Eye (tissue), 1 donor: ENCODE results near the gene PDPK1.

ENCODE experiments used
- DNase-seq: peaks from one replicate; pipeline ENCODE4 v3.0.0-alpha.2; 2015

PDPK1 gene

GRCh38 chr16:2507665-2508064 lies 30.2 kb upstream of the PDPK1 start:
- no peak for DNase-seq

GRCh38 chr16:2508722-2509400 lies 29.0 kb upstream of the PDPK1 start:
- DNase-seq = no peak

DNA sequence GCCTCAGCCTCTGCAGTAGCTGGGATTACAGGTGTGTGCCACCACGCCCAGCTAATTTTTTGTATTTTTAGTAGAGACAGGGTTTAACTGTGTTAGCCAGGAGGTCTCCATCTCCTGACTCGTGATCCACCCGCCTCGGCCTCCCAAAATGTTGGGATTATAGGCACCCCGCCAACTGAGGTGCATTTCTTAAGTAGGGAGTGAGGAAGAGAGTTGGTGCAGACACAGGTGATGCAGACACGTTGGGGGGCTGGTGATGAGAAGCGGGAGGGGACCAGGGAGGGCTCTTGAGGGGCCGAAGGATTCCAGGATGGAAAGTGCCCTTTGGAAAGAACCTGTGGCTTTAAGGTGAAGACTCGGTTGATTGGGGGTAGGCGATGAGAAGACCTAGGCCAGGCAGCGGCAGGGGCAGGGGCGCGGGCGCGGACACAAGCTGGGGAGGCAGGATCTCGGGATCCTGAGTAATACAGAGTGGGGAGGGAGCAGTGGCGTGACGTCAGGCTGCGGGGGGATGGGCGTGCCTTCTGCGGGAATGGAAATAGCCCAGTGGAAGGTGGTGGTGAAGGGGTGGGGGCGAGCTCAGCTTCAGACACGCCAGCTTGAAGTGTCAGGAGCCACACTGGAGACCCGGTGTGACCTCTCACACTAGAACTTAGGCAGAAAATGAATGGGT lies 26.6 kb upstream of the PDPK1 start:
- DNase-seq = peak; percentile 19

GRCh38 chr16:2511996-2512734 lies 25.7 kb upstream of the PDPK1 start:
- DNase-seq = no peak

DNA sequence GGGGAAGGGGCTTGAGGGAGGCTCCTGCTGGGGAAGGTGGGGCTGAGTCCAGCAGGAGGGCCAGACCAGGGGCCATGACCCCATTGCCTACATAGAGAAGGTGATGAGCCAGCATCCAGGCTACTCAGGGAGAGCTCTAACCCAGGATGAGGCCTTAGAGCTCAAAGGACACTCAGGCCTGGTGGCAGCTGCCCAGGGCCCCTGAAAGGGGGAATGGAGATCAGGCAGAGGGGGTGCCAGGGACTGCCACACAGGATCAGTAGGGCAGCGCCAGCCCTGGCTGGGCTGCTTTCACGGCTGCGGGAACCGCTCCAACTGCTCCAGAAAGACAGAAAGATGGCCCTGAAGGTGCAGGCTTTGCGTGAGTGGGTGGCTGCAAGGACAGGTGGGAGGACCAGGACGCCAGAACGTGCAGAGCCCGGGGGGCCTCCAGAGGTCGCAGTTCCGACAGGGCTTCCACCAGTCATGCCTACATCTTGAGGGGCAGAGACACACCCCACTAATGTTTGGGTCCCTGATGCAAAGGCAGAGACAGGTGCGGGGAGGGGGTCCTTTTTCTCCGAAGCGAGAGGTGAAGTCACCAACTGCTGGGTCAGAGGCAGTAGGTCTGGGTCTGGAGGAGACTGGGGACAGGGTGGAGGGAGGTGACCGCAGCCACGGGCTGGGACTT lies 25.0 kb upstream of the PDPK1 start:
- no peak for DNase-seq

- DNase-seq = peak; percentile 96
These were observed 24.2 kb upstream of the PDPK1 start, which contains the start of gene ATP6V0C for GRCh38 chr16:2513405-2514332. TSS of gene ATP6V0C (plus strand) at chr16:2513952. CDS start at chr16:2514104, 152 bp downstream.

- no peak for DNase-seq
These were observed 23.3 kb upstream of the PDPK1 start for GRCh38 chr16:2514333-2515179.

GRCh38 chr16:2515180-2515851 lies 22.5 kb upstream of the PDPK1 start:
- peak; percentile 10 for DNase-seq

GRCh38 chr16:2516391-2517240 lies 21.2 kb upstream of the PDPK1 start:
- DNase-seq = no peak

DNA sequence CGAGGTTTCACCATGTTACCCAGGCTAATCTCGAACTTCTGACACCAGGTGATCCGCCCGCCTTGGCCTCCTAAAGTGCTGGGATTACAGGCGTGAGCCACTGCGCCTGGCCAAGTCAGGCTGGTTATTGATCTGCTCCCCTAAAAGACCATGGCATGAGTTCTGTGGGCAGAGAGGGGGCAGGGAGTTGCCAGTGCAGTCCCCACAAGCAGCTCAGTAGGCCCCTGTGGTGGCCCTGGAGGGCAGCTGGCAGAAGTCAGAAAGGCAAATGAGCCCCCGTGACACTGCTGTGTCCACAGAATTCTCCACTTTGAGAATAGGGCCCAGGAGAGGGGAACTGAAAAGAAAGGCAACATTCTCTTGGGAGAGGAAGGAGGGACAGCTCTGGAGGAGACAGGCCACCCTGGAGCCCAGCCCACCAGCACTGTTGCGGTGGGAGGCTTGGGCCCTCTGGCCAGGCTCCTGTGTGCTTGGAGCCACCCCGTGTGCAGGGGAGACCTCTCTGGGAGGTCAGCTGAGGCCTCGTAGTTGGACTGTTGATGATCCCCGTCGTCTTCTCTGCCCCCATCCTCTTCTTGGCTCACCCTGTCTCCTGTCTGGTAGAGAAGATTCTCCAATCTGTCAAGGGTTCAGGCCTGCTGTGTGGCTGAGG lies 19.7 kb upstream of the PDPK1 start:
- no peak for DNase-seq

DNA sequence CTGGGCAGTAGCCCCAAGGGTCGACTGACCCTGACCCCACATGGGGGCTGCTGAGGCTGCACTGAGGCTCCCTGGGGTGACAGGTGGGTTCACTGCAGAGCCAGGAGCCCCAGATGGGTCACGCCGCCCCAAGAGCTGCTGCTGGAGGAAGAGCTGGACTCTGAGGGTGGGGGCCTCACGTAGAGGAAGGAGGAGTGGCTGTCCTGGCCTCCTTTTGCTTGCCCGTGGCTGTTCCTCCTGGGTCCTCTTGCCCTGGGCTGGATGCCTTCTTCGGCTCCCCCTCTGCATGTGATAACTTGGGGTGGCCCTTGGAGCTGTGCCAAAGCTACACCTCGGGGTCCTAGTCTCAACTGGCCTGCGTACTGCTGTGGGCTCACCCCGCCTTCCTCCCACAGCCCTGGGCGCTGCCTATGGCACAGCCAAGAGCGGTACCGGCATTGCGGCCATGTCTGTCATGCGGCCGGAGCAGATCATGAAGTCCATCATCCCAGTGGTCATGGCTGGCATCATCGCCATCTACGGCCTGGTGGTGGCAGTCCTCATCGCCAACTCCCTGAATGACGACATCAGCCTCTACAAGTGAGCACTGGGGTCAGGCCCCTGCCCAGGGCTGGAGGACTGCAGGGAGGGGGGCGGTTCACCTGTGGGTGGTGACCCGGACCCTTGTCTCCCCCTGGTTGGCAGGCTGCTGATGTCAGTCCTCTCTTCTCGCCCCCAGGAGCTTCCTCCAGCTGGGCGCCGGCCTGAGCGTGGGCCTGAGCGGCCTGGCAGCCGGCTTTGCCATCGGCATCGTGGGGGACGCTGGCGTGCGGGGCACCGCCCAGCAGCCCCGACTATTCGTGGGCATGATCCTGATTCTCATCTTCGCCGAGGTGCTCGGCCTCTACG lies 18.8 kb upstream of the PDPK1 start:
- no peak for DNase-seq

GRCh38 chr16:2519711-2520080 lies 18.1 kb upstream of the PDPK1 start:
- no peak for DNase-seq

DNA sequence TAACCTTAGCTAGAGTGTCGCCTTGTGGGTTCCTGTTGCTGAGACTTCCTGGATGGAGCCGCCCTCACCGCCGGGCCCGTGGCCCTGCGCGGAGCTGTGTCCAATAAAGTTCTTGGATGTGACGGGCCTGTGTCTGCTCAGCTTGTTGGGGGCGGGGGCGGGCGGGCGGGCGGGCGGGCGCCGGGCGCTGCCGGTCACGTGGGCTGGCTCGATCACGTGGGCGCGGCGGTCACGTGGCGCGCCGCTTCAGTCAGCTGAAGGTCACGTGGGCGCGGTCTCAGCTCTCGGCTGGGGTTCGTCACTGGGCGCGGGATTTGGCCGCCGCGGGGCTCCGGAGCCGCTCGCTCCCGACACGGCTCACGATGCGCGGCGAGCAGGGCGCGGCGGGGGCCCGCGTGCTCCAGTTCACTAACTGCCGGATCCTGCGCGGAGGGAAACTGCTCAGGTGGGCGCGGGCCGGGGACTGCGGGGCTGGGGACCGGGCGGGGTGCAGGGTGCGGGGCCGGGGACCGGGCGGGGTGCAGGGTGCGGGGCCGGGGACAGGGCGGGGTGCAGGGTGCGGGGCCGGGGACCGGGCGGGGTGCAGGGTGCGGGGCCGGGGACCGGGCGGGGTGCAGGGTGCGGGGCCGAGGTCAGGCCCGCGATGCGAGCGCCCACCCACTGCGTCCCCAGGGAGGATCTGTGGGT lies 17.6 kb upstream of the PDPK1 start, which contains the start of gene AMDHD2:
Gene AMDHD2, plus strand, starts transcription at position 275 of the 687 bp plus-strand sequence. Its CDS starts 88 bp downstream, at position 363.
- DNase-seq = peak; percentile 95

- DNase-seq = no peak
These were observed 16.9 kb upstream of the PDPK1 start for GRCh38 chr16:2520784-2521531.

DNA sequence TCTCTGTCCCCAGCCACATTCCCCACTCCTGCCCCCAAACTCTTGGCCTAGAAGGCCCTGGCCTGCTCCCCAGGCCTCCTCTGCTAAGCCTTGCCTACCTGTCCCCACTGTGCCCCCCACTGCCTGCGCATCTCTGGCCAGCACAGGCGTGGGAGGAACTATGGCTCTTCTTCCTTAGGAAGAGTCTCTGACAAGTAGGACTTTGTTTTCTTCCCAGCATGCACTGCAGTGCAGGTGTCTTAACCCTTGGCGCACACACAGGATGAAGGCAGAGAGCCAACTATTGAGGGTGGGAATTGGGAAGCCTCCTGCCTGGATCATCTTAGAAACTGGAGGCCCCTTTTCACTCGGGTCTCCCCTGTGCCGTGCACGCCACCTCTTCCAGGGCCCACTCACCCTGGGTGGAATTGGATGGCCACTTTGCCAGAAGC lies 14.0 kb upstream of the PDPK1 start:
- no peak for DNase-seq

DNA sequence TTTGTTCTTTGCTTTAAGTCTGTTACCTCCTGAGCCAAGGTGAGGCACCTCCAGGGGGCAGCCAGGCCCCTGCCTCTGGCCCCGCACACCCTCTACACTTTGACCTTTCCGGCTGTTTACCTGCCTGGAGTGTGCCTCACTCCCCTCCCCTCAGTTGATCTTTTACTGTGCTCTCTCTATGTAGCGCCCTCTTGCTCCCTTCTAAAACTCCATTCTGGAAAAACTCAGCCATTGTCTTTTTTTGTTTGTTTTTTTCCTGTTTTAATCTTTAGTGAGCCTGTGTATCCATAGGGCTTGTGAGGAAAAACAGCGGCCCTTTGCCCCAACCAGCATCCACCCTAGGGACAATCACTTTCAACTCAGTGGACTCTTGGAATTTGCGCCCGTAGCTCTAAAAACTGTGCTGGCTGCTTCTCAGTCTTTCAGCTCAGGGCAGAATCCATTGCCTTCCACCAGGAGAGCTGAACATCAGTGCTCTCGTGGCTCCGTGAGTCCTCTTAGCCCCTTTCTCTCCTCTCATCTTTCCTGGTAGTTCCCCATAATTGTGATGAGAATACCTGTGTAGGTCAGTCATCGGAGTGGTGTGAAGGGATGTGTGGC lies 13.4 kb upstream of the PDPK1 start:
- no peak for DNase-seq
